Smooth muscle cell (in vitro differentiated cells): Measurements from ENCODE around the gene PDGFC. TPM values are rescaled to one million over a fixed set of nuclear protein-coding genes. Genes with fewer than 3 reads are reported as not detected.

Source experiments
- DNase-seq: peaks from one replicate; lab custom pipeline; 2025; ENCODE audit not compliant: unreplicated experiment; lab: John Stamatoyannopoulos, UW
- H2AFZ ChIP-seq: fragments of 200-600 bp; sonication (generic); 2 replicates; pipeline ENCODE4 v1.6.0; 2016; ENCODE audit warnings: antibody characterized with exemption, low read depth, mild to moderate bottlenecking
- H3F3A ChIP-seq: fragments of 200-600 bp; sonication (generic); 2 replicates; pipeline ENCODE4 v1.6.0; 2017; ENCODE audit warnings: antibody characterized with exemption, low read depth
- H3K27ac ChIP-seq: fragments of 200-600 bp; sonication (generic); 2 replicates; pipeline ENCODE4 v1.5.1; 2016; ENCODE audit warnings: low read depth, mild to moderate bottlenecking
- H3K27me3 ChIP-seq: fragments of 200-600 bp; sonication (generic); 2 replicates; pipeline ENCODE4 v1.6.1; 2016; ENCODE audit warnings: low read depth, mild to moderate bottlenecking
- H3K36me3 ChIP-seq: fragments of 200-600 bp; sonication (generic); 2 replicates; pipeline ENCODE4 v1.5.1; 2016; ENCODE audit warnings: low read depth
- H3K4me1 ChIP-seq: fragments of 200-600 bp; sonication (generic); 2 replicates; pipeline ENCODE4 v1.5.1; 2016; ENCODE audit warnings: low read depth
- H3K4me2 ChIP-seq: fragments of 200-600 bp; sonication (generic); 2 replicates; pipeline ENCODE4 v1.6.0; 2016; ENCODE audit warnings: mild to moderate bottlenecking
- H3K4me3 ChIP-seq: fragments of 200-600 bp; sonication (generic); 2 replicates; pipeline ENCODE4 v1.5.1; 2016; ENCODE audit warnings: mild to moderate bottlenecking
- H3K79me2 ChIP-seq: fragments of 200-600 bp; sonication (generic); 2 replicates; pipeline ENCODE4 v1.6.0; 2016; ENCODE audit warnings: low read depth, mild to moderate bottlenecking
- H3K9ac ChIP-seq: fragments of 200-600 bp; sonication (generic); 2 replicates; pipeline ENCODE4 v1.6.0; 2016; ENCODE audit warnings: low read depth
- H3K9me3 ChIP-seq: fragments of 200-600 bp; sonication (generic); replicated peaks from 2 replicates; pipeline ENCODE4 v1.5.1; 2016; ENCODE audit warnings: low read depth
- H4K20me1 ChIP-seq: fragments of 200-600 bp; sonication (generic); 2 replicates; pipeline ENCODE4 v1.6.0; 2016; ENCODE audit warnings: low read depth
- WGBS: methylation state at CpG from one replicate; pipeline ENCODE4 v1.1.7; 2016; ENCODE audit warnings: low lambda C conversion rate; 5-methylcytosine and 5-hydroxymethylcytosine counted together
- polyA plus RNA-seq: library from polyadenylated mRNA; unstranded; fragments of >200 nt; fragmentation: Nextera tagmentation; extraction: Ambion mirVana; gene quantifications from 2 replicates; pipeline ENCODE4 v1.2.1, GENCODE V29; 2016
- total RNA-seq: library from RNA; depleted of rRNA; stranded (reverse); fragments of >200 nt; gene quantifications from 2 replicates; pipeline ENCODE4 v1.2.3, GENCODE V29; 2014
- TF ChIP-seq, protein P1 (sequence below): fragments of 200-600 bp; sonication (generic); IDR thresholded peaks from 2 replicates; pipeline ENCODE4 v1.5.1; 2017; ENCODE audit warnings: borderline replicate concordance, mild to moderate bottlenecking, antibody characterized with exemption; ENCODE audit not compliant: insufficient read depth, poor library complexity, severe bottlenecking

PDGFC gene
- total and polyA plus RNA-seq, 2 experiments from 2014 or later = 56.5 to 135 TPM

DNA sequence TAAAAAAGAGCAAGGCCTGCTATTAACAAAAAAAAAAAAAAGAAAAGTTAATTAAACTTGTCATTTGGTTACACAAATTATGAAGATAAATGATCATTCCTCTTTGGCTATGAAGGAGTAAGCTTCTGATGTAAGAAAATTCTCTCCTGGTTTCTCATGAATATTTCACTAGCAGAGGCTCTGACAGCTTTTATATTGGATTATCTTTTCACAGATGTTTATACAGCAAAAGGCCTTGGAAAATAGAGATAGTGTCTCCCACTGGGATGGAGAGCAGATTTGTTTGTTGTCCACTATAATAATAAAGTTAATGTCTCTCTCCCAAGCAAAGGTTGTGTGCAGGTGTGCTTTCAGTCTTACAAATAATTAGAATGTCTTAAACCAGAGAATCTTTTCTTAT is 40.7 kb upstream of the PDGFC start:
- Histone ChIP-seq H3K36me3 (no peaks in the 10 kb centered on the region), H3K9me3 (no peaks in the 10 kb centered on the region), H3K9ac (no peak overlapping the region), H3K27me3 (no peaks in the 10 kb centered on the region), H3K4me3 (no peak overlapping the region), H3K27ac (peak overlapping the region; percentile 55), H3K4me1 (peaks cover 5% of the 10 kb centered on the region), H3F3A (peaks cover 10% of the 10 kb centered on the region), H3K4me2 (no peak overlapping the region), H3K79me2 (no peaks in the 10 kb centered on the region), H4K20me1 (no peaks in the 10 kb centered on the region), H2AFZ (peak overlapping the region; percentile 41)
- TF ChIP-seq, protein P1, sequence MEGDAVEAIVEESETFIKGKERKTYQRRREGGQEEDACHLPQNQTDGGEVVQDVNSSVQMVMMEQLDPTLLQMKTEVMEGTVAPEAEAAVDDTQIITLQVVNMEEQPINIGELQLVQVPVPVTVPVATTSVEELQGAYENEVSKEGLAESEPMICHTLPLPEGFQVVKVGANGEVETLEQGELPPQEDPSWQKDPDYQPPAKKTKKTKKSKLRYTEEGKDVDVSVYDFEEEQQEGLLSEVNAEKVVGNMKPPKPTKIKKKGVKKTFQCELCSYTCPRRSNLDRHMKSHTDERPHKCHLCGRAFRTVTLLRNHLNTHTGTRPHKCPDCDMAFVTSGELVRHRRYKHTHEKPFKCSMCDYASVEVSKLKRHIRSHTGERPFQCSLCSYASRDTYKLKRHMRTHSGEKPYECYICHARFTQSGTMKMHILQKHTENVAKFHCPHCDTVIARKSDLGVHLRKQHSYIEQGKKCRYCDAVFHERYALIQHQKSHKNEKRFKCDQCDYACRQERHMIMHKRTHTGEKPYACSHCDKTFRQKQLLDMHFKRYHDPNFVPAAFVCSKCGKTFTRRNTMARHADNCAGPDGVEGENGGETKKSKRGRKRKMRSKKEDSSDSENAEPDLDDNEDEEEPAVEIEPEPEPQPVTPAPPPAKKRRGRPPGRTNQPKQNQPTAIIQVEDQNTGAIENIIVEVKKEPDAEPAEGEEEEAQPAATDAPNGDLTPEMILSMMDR = no peak
- no peak for DNase-seq

DNA sequence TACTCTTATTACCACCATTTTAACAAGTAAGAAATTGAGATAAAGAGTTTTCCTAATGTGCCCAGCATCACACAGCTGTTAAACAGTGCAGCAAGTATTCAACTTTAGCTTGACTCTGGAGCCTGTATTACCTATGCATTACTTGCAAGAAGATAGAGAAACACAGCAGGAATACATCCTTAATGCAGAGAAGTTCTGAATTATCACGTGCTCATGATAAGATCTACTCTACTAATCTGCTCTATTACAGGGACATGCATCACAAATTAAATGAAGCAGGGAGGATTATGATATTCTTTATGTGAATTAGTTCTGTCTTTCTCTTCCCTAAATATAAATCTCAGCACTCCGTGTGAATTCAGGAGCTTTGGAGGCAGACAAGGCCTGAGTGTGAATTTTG is 39.0 kb upstream of the PDGFC start:
- Histone ChIP-seq H3K9ac (no peak overlapping the region), H4K20me1 (no peaks in the 10 kb centered on the region), H3K27me3 (no peaks in the 10 kb centered on the region), H3K4me2 (no peak overlapping the region), H2AFZ (no peak overlapping the region), H3K27ac (no peak overlapping the region), H3K9me3 (no peaks in the 10 kb centered on the region), H3K36me3 (no peaks in the 10 kb centered on the region), H3K79me2 (no peaks in the 10 kb centered on the region), H3K4me1 (peaks cover 5% of the 10 kb centered on the region), H3K4me3 (no peak overlapping the region), H3F3A (peaks cover 5% of the 10 kb centered on the region)
- no peak for DNase-seq
- WGBS = 77% methylated on average over 2 of the region's 2 CpGs
- TF ChIP-seq, protein P1 = no peak

DNA sequence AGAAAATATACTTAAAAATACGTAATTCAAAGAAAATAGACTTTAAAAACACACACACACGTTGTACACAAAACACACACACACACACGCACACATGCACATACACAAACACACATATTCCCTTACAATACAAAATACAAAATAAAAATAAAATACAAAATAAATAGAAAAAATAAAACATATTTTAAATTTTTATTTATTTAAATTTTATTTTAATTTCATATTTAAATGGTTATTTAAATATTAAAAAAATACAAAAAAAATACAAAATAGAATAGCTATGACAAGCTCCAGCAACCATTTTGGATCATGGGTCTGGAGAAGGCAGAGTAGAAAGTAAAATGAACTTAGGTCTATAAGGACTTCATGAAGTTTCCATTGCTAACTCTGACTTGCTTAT is 34.2 kb upstream of the PDGFC start:
- no peak overlapping the region for H3K4me2 ChIP-seq
- H3K9ac ChIP-seq = no peak overlapping the region
- no peaks in the 10 kb centered on the region for H3K9me3 ChIP-seq
- H3F3A ChIP-seq = no peaks in the 10 kb centered on the region
- 98% methylated on average over 3 of the region's 3 CpGs for WGBS
- H3K4me3 ChIP-seq = no peak overlapping the region
- no peaks in the 10 kb centered on the region for H3K36me3 ChIP-seq
- no peak overlapping the region for H2AFZ ChIP-seq
- H3K4me1 ChIP-seq = no peaks in the 10 kb centered on the region
- no peaks in the 10 kb centered on the region for H3K79me2 ChIP-seq
- DNase-seq = no peak
- no peak overlapping the region for H3K27ac ChIP-seq
- H4K20me1 ChIP-seq = no peaks in the 10 kb centered on the region
- no peaks in the 10 kb centered on the region for H3K27me3 ChIP-seq
- TF ChIP-seq, protein P1 = no peak

DNA sequence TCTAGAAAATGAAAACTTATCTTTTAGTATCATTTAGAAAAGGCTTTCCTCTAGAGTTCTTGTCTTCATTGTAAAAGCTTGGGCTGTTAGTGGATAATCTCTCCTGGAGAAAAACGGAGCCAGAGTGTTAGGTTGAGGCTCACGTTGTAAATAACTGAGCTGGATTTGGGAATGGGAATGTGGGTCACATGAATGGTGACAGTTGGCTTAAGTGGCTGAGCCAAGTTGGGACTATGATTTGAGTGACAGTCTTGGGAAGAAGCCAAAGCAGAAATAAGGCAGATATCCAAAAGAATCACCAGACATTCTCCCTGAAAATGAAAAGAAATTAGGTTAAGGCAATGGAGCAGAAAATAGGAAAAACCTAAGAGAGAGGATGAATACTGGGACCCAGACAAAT is 33.6 kb upstream of the PDGFC start:
- 40% methylated on average over 2 of the region's 2 CpGs for WGBS
- Histone ChIP-seq H3K4me1 (no peaks in the 10 kb centered on the region), H3K4me3 (no peak overlapping the region), H3F3A (no peaks in the 10 kb centered on the region), H3K27me3 (no peaks in the 10 kb centered on the region), H3K9ac (no peak overlapping the region), H2AFZ (peak overlapping the region; percentile 78), H3K4me2 (no peak overlapping the region), H3K36me3 (no peaks in the 10 kb centered on the region), H4K20me1 (no peaks in the 10 kb centered on the region), H3K27ac (peak overlapping the region; percentile 21), H3K9me3 (no peaks in the 10 kb centered on the region), H3K79me2 (no peaks in the 10 kb centered on the region)
- no peak for DNase-seq
- TF ChIP-seq, protein P1 = no peak
